Loucy (cell line): Measurements from ENCODE around the gene SUGP1.

ENCODE experiments used
- CTCF ChIP-seq: fragments of 200-600 bp; sonication (generic); conservative IDR thresholded peaks from 2 replicates; pipeline ENCODE4 v1.5.1; 2014; ENCODE audit warnings: mild to moderate bottlenecking, antibody characterized with exemption, low read length
- EZH2phosphoT487 ChIP-seq: fragments of 200-600 bp; IDR thresholded peaks from 2 replicates; pipeline ENCODE4 v1.6.1; 2018; ENCODE audit warnings: antibody characterized with exemption, mild to moderate bottlenecking, moderate library complexity, borderline replicate concordance

- TF ChIP-seq CTCF (no peak), EZH2phosphoT487 (no peak)
Measured at GRCh38 chr19:19345232-19345631, 24.9 kb upstream of the SUGP1 start.
